K562 (cell line): Measurements from ENCODE around the gene HDGFL2. TPM values are rescaled to one million over a fixed set of nuclear protein-coding genes. Genes with fewer than 3 reads are reported as not detected.

ENCODE experiments used
- ATAC-seq: fragments of 200-7000 bp; cut with Tn5 transposase; 3 replicates; pipeline ENCODE4 v1.9.1; 2020; ENCODE audit warnings: moderate library complexity
- BruUV-seq: library from RNA; stranded (reverse); fragments of 400-500 nt; replicated peaks from 2 replicates; lab custom pipeline; 2021; lab: Mats Ljungman, UMichigan
- CTCF ChIA-PET: fragments of 300-600 bp; formaldehyde crosslinking; extraction: SDS; loops from one replicate; lab custom pipeline; 2021; ENCODE audit warnings: low intra/inter-chr PET ratio; lab: Yijun Ruan, JAX
- POLR2A ChIA-PET: fragments of 300-600, 350-650 bp; sonication (Branson Sonifier 250); formaldehyde crosslinking; extraction: SDS; loops from one replicate; lab custom pipeline; 2021; ENCODE audit warnings: antibody characterized with exemption, inconsistent platforms; lab: Yijun Ruan, JAX
- DNase-seq, 4 experiments: peaks; one replicate each; pipeline versions ENCODE4 v3.0.0 to v3.0.0-alpha.2; 2011 to 2018; ENCODE audit warnings: low spot score in 3 of 4, mixed read lengths in 3 of 4; ENCODE audit errors: extremely low read depth in 1 of 4
- FAIRE-seq: peaks from 2 replicates; lab custom pipeline; 2011; peaks lifted over from hg19 to GRCh38; lab: Jason Lieb, UNC
- H2AFZ ChIP-seq: 2 replicates; pipeline ENCODE4 v1.6.0; 2011; ENCODE audit warnings: low read depth, low read length, control low read depth, inconsistent platforms
- H3K27ac ChIP-seq: fragments of 200-600 bp; 3 replicates; pipeline ENCODE4 v1.8.0; 2011; ENCODE audit warnings: low read depth, mild to moderate bottlenecking, control low read depth, inconsistent platforms, low read length, moderate library complexity, mixed read lengths; ENCODE audit errors: extremely low read depth
- H3K27me3 ChIP-seq, 2 experiments: fragments of 300-600 bp in 1 of 2; 2 replicates in 1 of 2; 3 replicates in 1 of 2; pipeline versions ENCODE4 v1.6.0 to v1.8.0; 2011; ENCODE audit warnings: inconsistent platforms in 2 of 2, low read length in 2 of 2, mild to moderate bottlenecking in 1 of 2, mixed read lengths in 1 of 2, moderate library complexity in 1 of 2; ENCODE audit not compliant: control insufficient read depth in 2 of 2, insufficient read depth in 2 of 2
- H3K36me3 ChIP-seq: fragments of 300-600 bp; 3 replicates; pipeline ENCODE4 v1.8.0; 2011; ENCODE audit warnings: mild to moderate bottlenecking, low read length, inconsistent platforms; ENCODE audit not compliant: control insufficient read depth, insufficient read depth
- H3K4me1 ChIP-seq, 2 experiments: fragments of 200-600 bp in 1 of 2; replicated peaks in 1 of 2; 2 replicates in 1 of 2; 3 replicates in 1 of 2; pipeline versions ENCODE4 v1.5.1 to v1.8.0; 2011; ENCODE audit warnings: inconsistent platforms in 2 of 2, low read length in 2 of 2, mild to moderate bottlenecking in 1 of 2, mixed read lengths in 1 of 2, moderate library complexity in 1 of 2; ENCODE audit not compliant: control insufficient read depth in 2 of 2, insufficient read depth in 2 of 2
- H3K4me2 ChIP-seq: 2 replicates; pipeline ENCODE4 v1.6.1; 2011; ENCODE audit warnings: low read length, control low read depth, inconsistent platforms, mixed read lengths; ENCODE audit not compliant: insufficient read depth
- H3K4me3 ChIP-seq: fragments of 200-600 bp; sonication (generic), shearing (Covaris generic); 2 replicates; pipeline ENCODE4 v1.5.1; 2016; ENCODE audit warnings: control low read depth, inconsistent platforms
- H3K79me2 ChIP-seq: fragments of 200-600 bp; 3 replicates; pipeline ENCODE4 v1.8.0; 2011; ENCODE audit warnings: low read length, inconsistent platforms; ENCODE audit not compliant: control insufficient read depth, insufficient read depth
- H3K9ac ChIP-seq, 2 experiments: 2 replicates each; pipeline versions ENCODE4 v1.6.0 to v1.6.1; 2011; ENCODE audit warnings: low read depth in 2 of 2, low read length in 2 of 2, control low read depth in 1 of 2, inconsistent platforms in 1 of 2, mild to moderate bottlenecking in 1 of 2, mixed read lengths in 1 of 2; ENCODE audit not compliant: insufficient read depth in 1 of 2
- H3K9me1 ChIP-seq: one replicate; pipeline ENCODE4 v1.6.0; 2011; ENCODE audit warnings: inconsistent platforms, mild to moderate bottlenecking, low read length, moderate library complexity; ENCODE audit not compliant: control insufficient read depth, insufficient read depth
- H3K9me3 ChIP-seq: replicated peaks from 2 replicates; pipeline ENCODE4 v1.5.1; 2011; ENCODE audit warnings: low read depth, low read length, inconsistent platforms; ENCODE audit not compliant: control insufficient read depth, insufficient read depth
- H4K20me1 ChIP-seq: replicated peaks from 2 replicates; pipeline ENCODE4 v1.6.1; 2011; ENCODE audit warnings: low read length, inconsistent platforms, mixed read lengths; ENCODE audit not compliant: control insufficient read depth, insufficient read depth
- CBX1 ChIP-seq: sonication (generic); IDR thresholded peaks from 2 replicates; pipeline ENCODE4 v1.6.1; 2016; ENCODE audit warnings: antibody characterized with exemption, low read depth, mild to moderate bottlenecking
- ESRRA ChIP-seq: fragments of 450-650 bp; IDR thresholded peaks from 2 replicates; pipeline ENCODE4 v1.6.1; 2014; ENCODE audit warnings: low read depth, mild to moderate bottlenecking, moderate library complexity, borderline replicate concordance
- HMGN3 ChIP-seq: IDR thresholded peaks from 2 replicates; pipeline ENCODE4 v1.6.1; 2011; ENCODE audit warnings: borderline replicate concordance, low read depth, mild to moderate bottlenecking, mixed read lengths, low read length; ENCODE audit not compliant: insufficient read length; ENCODE audit errors: extremely low read depth
- KDM1A ChIP-seq, 2 experiments: fragments of 450-650 bp; IDR thresholded peaks; 2 replicates each; pipeline ENCODE4 v1.6.1; 2016; ENCODE audit warnings: mild to moderate bottlenecking in 2 of 2
- NFIC ChIP-seq: fragments of 450-650 bp; IDR thresholded peaks from 2 replicates; pipeline ENCODE4 v1.6.1; 2017; ENCODE audit warnings: mild to moderate bottlenecking, inconsistent platforms
- NRF1 ChIP-seq, 2 experiments: fragments of 450-650 bp; IDR thresholded peaks in 1 of 2; conservative IDR thresholded peaks in 1 of 2; 2 replicates each; pipeline ENCODE4 v1.6.1; 2014; ENCODE audit warnings: mild to moderate bottlenecking in 2 of 2
- PTTG1 ChIP-seq: fragments of 450-650 bp; IDR thresholded peaks from 2 replicates; pipeline ENCODE4 v1.6.1; 2016; ENCODE audit warnings: low read depth, mild to moderate bottlenecking, missing genetic modification characterization, missing compliant biosample characterization
- WGBS: fragments of 100-300 bp; shearing (Covaris generic); methylation state at CpG from one replicate; pipeline ENCODE4 v1.1.6; 2016; ENCODE audit warnings: low coverage, mixed read lengths; ENCODE audit not compliant: insufficient coverage; ENCODE audit errors: missing lambda C conversion rate; 5-methylcytosine and 5-hydroxymethylcytosine counted together
- in situ Hi-C: fragments of 300-500 bp; cut with MboI; formaldehyde crosslinking; loops from 4 replicates; pipeline ENCODE4 v1.15.0; 2018; ENCODE audit warnings: inconsistent platforms, mixed read lengths
- intact Hi-C: fragments of 100-400 bp; cut with micrococcal nuclease; formaldehyde crosslinking; loops from 2 replicates; pipeline ENCODE4 v1.14.2; 2022
- polyA plus RNA-seq, 8 experiments: library from polyadenylated mRNA; depleted of rRNA in 4 of 8; stranded (reverse) in 5 of 8; unstranded in 3 of 8; fragments of >200 nt; fragmentation: Nextera tagmentation in 2 of 8; fragmentation: Illumina TruSeq in 1 of 8; extraction: Ambion mirVana in 2 of 8; extraction: Trizol in 1 of 8; gene quantifications; 2 replicates each; pipeline versions ENCODE4 v1.2.1 to v1.2.3, GENCODE V29; 2011 to 2014; ENCODE audit warnings: inconsistent platforms in 1 of 8, missing spikeins in 1 of 8
- total RNA-seq, 7 experiments: library from RNA; depleted of rRNA in 6 of 7; stranded (reverse); fragments of >200 nt in 6 of 7; fragmentation: Illumina TruSeq in 2 of 7; extraction: Trizol in 2 of 7; gene quantifications; 2 replicates each; pipeline versions ENCODE4 v1.2.1 to v1.2.3, GENCODE V29; 2011 to 2021; ENCODE audit warnings: low replicate concordance in 1 of 7
- TF ChIP-seq, protein P1 (sequence below): sonication (generic); formaldehyde crosslinking; IDR thresholded peaks from 2 replicates; pipeline ENCODE4 v1.8.1; 2023; ENCODE audit warnings: mild to moderate bottlenecking, missing genetic modification reagents
- TF ChIP-seq, protein P2 (sequence below), 2 experiments: fragments of 450-650 bp; formaldehyde crosslinking in 1 of 2; IDR thresholded peaks; 2 replicates each; pipeline versions ENCODE4 v1.4.0 to v1.6.1; 2014 to 2020; ENCODE audit warnings: mild to moderate bottlenecking in 2 of 2, borderline replicate concordance in 1 of 2, low read depth in 1 of 2

Gene HDGFL2
- total and polyA plus RNA-seq, 9 of the 15 experiments (the other 6 are each of a cell fraction or from before 2014, with no cell fraction given) = 0.13 to 61.7 (median 16.0) TPM

DNA sequence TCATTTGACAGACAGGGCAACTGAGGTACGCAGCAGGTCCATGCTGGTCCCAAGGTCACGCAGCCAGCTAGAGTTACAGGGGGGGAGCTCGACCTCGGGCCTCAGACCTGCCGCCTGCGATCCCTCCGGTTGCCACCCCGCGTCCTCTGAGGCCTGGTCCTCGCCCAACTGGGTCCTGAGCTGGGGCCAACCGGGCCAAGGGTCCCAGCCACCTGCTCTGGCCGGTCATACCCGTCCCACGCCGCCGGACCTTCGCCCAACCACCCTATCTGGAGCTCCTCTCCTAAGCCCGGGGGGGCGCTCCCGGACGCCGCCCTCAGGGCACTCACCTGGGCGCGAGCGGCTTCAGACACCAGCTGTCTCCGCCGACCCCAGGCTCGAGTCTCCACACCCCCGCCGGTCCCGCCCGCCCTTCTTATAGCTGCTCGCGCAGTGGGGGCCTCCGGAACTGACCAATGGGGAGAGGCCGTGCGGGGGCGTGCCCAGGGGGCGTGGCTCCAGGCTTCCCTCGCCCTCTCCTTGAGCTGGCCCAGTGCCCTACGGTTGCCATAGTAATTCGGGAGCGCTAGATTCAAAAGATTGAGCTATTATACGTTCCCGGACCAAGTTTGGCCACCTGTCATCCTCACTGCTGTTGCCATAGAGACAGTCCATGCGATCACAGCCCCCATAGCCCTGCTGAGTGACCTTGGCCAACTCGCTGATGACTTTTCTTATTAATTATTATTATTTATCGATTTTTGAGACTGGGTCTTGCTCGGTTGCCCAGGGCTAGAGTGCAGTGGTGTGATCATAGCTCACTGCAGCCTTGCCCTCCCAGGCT, 63.0 kb downstream of the HDGFL2 start, which contains the start of gene PLIN5:
Gene PLIN5, minus strand, starts transcription at position 389 of the 823 bp plus-strand sequence. CDS start 1,150 bp downstream, outside the sequence.
- no TSS peak for BruUV-seq
- WGBS = 1% methylated on average over 29 of the region's 49 CpGs
- Histone ChIP-seq H3K4me1 (peaks cover 11 to 45% of the 10 kb centered on the region in 2 experiments; a peak in 4 of 5 replicates), H3K4me3 (peak within 1 kb of the TSS; percentile 34), H2AFZ (peak within 1 kb of the TSS; percentile 78), H3K4me2 (peak within 1 kb of the TSS; percentile 68), H3K9me3 (no peaks in the 10 kb centered on the region), H3K27ac (no peak within 1 kb of the TSS), H3K36me3 (peaks cover 9% of the 10 kb centered on the region; the same call in 1 of the 3 replicates), H3K27me3 (peaks cover 0 to 6% of the 10 kb centered on the region in 2 experiments; a peak in 3 of 5 replicates), H3K9me1 (no peaks in the 10 kb centered on the region), H3K9ac (peak within 1 kb of the TSS in 1 of 2 experiments; percentile 91; a peak in 3 of 4 replicates), H4K20me1 (no peaks in the 10 kb centered on the region), H3K79me2 (peaks cover 20% of the 10 kb centered on the region; the same call in 2 of the 3 replicates)
- in situ Hi-C loops (no loop called here), intact Hi-C loops (no loop called here)
- DNase-seq = peak; percentile 95 to 100 (median 99)
- ChIA-PET CTCF (no interaction called here), POLR2A (interaction anchor here (0.5 to 1.6 kb wide), 6 partner anchors 8 to 145 kb away, joined by 3 to 8 read pairs (median 4); partner anchors contain the start of gene HDGFL2)
- peak; percentile 90 for ATAC-seq
- peak; percentile 95 for FAIRE-seq
- TF ChIP-seq, protein P1, sequence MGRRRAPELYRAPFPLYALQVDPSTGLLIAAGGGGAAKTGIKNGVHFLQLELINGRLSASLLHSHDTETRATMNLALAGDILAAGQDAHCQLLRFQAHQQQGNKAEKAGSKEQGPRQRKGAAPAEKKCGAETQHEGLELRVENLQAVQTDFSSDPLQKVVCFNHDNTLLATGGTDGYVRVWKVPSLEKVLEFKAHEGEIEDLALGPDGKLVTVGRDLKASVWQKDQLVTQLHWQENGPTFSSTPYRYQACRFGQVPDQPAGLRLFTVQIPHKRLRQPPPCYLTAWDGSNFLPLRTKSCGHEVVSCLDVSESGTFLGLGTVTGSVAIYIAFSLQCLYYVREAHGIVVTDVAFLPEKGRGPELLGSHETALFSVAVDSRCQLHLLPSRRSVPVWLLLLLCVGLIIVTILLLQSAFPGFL (CRISPR knock-in tag) = no peak
- TF ChIP-seq ESRRA (0 out of 2 replicates have a peak, but pooled peaks have one; percentile 65), CBX1 (no peak; the same call in 1 of the 2 replicates), NFIC (peak; percentile 95), HMGN3 (peak; percentile 38), NRF1 (conservative IDR thresholded peaks at IDR 0.05 in 1 of 2, IDR thresholded peaks at IDR 0.05 in 1 of 2) (peak; percentile 67 to 71), KDM1A (IDR thresholded peaks at IDR 0.05) (no peak; a peak in 1 of 4 replicates), PTTG1 (no peak)
- TF ChIP-seq, protein P2, sequence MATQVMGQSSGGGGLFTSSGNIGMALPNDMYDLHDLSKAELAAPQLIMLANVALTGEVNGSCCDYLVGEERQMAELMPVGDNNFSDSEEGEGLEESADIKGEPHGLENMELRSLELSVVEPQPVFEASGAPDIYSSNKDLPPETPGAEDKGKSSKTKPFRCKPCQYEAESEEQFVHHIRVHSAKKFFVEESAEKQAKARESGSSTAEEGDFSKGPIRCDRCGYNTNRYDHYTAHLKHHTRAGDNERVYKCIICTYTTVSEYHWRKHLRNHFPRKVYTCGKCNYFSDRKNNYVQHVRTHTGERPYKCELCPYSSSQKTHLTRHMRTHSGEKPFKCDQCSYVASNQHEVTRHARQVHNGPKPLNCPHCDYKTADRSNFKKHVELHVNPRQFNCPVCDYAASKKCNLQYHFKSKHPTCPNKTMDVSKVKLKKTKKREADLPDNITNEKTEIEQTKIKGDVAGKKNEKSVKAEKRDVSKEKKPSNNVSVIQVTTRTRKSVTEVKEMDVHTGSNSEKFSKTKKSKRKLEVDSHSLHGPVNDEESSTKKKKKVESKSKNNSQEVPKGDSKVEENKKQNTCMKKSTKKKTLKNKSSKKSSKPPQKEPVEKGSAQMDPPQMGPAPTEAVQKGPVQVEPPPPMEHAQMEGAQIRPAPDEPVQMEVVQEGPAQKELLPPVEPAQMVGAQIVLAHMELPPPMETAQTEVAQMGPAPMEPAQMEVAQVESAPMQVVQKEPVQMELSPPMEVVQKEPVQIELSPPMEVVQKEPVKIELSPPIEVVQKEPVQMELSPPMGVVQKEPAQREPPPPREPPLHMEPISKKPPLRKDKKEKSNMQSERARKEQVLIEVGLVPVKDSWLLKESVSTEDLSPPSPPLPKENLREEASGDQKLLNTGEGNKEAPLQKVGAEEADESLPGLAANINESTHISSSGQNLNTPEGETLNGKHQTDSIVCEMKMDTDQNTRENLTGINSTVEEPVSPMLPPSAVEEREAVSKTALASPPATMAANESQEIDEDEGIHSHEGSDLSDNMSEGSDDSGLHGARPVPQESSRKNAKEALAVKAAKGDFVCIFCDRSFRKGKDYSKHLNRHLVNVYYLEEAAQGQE (IDR thresholded peaks at IDR 0.05; ENCODE audit: borderline replicate concordance) = no peak
- TF ChIP-seq, protein P2 (CRISPR knock-in tag; IDR thresholded peaks at IDR 0.05; ENCODE audit: low read depth) = no peak
